HG03521 (cell line): ENCODE measurements around the gene TMEM86B.
"Not testable (repeated sequence)": the region's sequence is repeated elsewhere in the genome, so short reads cannot be mapped to it uniquely, and the experiment has no call there.

ENCODE experiments used
- ATAC-seq: cut with Tn5 transposase; IDR thresholded peaks from one replicate; pipeline ENCODE4 v1.9.1; 2021; ENCODE audit warnings: mild to moderate bottlenecking, moderate library complexity; ENCODE audit not compliant: unreplicated experiment

TMEM86B gene

DNA sequence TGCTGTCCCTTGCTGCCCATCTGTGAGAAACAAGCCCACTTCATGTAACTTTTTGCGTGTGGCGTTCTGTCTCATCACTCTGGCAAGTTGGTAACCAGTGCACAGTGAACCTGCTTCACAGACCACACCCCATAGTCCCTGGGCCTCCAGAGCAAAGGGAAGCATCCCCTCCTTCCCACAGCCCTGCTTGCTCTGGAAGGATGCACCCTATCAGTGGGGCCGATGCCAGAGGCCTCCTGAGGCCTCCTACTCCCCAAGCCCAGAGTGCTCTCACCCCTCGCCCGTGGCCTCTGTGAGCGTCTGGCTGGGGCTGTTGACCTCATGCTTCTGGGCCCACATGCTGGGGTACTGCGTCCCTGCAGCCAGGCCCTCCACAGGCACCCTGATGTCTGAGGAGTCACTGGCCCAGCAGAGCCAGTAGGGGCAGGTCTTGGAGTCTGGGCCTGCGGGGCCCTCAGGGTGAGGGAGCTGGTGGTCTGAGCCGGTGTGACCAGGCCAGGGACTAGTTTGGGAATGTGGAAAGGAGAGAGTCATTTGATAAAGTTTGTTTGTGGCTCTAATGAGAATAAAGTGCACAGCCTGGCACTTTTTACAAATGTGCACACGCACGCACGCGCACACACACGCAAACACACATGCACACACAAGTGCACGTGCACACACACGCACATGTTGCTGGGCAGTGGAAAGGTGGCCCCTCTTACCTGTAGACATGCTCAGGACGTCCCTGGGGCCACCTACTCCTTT is 5.1 kb downstream of the TMEM86B start:
- no peak for ATAC-seq

DNA sequence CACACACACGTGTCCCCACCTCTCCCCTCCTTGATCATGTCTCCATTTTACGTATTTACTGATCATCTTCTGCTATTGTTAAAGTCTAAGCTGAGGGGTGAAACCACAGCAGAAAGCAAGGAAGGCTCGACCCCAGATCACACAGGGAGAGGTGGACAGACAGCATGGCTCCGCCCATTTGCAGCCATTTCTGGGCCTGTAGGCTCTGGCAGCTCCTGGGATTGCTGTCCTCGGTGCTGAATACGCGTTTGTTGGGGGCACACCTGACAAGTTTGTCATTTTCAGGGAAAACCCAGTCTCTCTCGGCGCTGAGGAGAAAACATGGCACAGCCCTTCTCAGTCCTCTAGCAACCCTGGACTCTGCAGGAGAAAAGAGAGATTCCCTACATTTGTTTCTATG is 8.0 kb downstream of the TMEM86B start:
- no peak for ATAC-seq

DNA sequence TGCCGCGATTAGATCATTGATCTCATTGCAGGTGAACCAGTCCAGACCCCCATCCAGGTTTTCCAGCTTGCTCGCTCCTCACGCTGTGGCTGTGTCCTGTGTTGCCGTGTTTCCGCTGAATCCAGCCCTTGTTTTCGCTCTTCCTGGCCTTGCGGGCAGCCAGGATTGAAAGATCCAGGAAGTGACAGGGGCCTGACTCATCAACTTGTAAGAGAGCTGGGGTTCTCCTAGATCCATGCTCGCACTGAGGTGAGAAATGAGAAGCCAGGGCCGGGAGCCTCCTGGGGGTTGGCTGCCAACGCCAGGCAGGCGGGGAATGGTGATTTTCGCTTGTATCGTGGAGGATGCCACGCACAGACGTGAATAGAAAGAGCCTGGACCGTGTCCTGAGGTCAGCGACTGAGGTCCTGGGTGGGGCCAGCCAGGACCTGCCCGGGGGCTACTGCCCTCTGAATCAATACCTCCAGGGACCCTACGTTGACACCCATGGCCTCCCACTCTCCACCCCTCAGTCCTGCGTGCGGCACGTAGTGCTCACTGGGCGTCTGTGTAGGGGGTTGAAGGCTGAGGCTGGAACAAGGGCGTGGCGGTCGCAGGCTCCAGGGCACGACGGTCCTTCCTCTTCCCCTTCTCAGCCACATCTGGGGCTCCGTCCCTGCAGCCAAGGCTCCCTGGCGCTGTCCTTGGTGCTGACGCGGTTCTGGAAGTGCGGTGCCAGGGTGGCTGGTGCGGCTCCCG is 11.9 kb downstream of the TMEM86B start:
- ATAC-seq: no peak

DNA sequence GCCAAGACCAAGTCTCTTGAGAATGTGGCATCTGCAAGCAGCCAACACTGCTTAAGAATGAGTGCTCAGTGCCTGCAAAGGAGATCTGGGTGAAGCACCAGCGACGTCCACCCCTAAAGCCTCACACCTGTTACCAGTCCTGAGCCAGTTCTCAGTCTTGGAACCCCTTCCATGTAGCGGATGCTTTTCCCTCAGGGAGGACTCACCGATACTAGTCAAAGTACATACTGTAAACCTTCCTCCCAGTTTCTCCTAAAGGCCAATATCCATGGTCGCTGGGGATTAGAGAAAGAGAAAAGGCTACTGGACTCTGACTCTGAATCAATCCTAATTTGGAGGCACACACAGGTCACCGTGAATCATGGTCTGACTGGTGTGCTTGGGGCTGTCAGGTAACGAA is 15.0 kb downstream of the TMEM86B start:
- ATAC-seq: no peak

DNA sequence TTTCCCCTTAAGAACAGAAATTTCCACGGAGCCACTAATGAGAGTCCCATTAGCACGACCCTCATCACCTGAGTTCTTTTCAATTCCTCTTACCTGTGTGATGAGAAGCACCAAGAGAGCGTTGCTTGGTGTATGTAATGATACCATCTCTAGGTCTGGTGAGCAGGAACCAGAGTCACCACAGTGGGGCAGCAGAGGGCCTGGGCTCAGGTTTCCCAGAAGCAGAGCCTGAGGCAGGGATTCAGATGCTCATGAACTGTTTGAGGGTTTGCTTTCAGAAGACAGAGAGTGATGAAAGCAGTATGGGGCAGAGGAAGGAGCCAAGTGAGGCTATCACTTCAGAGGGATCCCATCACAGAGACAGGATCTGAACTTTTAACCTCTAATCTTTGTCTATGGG is 16.1 kb downstream of the TMEM86B start:
- no peak for ATAC-seq

DNA sequence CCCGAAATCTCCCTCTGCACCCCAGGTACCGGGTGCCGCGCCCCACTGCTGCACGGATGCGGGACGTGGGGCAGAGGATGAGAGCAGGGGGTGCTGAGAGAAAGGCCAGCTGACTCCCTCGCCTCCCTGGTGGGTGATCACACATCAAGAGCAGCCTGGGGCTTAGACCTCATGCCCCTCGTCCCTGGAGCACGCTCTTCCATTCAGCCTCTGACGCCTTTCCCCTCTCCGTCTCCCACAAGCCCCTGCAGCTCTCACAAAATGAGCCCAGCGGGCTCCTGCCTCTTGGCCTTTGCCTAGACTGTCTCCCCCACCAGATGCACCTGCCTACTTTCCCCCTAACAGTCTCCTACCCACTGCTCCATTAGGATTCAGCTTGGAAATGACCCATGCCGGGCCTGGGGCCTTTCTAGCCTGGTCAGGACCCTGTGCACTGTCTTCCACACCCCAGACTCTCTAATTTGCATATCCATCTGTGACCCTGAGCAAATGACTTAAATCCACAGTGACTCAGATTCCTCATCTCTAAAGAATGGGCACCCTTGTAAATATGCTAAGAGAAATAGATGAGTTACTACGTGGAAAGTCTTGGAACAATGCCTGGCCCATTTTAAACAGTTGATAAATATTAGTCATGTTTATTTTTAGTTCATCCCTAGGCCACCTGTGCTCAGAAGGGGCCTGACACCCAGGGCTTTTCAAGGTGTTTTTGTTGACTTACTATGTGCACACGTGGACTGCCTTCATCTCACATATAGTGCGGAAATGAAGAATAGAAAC is 18.7 kb downstream of the TMEM86B start:
- ATAC-seq: no peak

DNA sequence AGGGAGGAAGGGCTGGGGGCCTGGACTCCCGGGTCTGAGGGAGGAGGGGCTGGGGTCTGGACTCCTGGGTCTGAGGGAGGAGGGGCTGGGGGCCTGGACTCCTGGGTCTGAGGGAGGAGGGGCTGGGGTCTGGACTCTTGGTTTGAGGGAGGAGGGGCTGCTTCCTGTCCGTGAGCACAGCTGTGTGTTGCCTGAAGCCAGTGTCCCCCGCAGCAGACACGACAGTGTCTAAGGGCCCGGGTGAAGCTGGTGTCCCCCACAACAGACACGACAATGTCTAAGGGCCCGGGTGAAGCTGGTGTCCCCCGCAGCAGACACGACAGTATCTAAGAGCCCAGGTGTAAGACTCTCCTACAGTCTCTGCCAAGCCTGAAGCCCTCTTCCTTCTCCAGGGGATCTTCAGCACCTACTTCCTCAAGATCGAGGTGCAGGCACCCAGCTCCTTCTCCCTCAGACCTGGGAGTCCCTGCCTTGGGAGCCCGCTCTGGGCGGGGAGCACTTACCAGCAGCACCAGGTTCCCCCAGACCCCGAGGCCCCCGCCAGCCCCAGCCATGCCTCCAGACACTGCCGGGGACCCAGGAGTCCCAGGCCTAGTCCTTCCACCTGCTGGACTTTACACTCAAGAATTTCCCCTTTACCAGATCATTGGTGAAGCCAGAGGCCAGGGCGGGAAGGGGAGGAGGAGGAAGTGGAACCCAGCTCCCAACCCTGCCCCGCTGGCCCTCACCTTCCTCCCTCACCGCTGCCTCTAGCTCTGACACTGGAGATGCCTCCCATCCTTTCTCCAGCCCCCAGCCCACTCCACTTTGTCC is 19.5 kb downstream of the TMEM86B start, which contains the start of gene PTPRH:
Gene PTPRH (minus strand): TSS at position 622 of the 813 bp plus-strand sequence. CDS start 68 bp downstream, at position 554.
- ATAC-seq: no peak

DNA sequence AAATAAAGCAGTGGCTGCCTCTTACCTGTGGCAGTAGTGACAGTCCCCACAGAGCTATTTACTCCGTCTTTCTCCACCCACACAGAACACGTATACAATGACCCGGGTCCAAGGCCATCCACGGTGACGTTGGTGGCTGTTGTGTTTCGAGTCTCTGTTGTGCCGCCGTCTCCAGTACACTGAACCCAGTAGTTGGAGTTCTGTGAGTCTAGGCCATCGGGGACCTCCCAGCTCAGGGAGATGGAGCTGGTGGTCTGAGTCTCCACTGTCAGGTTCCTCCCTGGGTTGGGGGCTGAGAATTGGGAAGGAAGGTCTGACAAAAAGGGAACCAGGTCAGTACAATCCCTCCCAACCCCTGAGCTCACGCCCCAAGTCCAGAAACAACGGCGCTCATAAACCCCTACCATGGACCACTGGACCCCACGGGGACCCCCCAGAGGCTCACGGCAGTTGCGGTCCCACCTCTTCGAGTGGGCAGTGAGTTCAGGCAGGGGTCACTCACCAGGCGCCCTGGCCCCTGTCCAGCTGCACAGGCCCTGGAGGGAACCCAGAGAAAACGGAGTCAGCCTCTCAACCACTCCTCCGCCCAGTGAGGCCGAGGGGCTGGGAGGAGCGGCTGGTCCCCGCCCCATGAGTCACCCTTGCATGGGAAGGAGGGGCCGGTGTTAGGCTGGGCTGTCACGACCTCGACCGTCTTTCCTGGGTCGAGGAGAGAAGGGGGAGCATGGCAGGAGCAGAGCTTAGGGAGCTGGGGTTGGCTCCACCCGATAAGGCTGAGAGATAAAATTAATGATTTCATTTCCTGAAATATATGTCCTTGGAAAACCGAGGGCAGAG is 21.7 kb downstream of the TMEM86B start:
- ATAC-seq: no peak

DNA sequence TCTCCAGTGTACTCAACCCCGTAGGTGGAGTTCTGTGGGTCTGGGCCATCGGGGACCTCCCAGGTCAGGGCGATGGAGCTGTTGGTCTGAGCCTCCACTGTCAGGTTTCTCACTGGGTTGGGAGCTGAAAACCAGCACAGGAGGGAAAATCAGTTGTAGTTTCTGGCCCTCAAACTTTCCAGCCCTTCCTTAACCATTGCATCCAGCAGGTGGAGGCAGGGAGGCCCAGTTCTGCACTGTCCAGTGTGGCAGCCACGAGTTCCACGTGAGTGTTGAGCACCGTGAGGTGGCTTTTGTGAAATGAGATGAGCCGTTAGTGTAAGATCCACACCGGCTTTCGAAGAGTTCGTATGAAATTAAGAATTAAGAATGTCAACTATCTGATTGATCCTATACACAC is 26.4 kb downstream of the TMEM86B start:
- not testable (repeated sequence) for ATAC-seq

DNA sequence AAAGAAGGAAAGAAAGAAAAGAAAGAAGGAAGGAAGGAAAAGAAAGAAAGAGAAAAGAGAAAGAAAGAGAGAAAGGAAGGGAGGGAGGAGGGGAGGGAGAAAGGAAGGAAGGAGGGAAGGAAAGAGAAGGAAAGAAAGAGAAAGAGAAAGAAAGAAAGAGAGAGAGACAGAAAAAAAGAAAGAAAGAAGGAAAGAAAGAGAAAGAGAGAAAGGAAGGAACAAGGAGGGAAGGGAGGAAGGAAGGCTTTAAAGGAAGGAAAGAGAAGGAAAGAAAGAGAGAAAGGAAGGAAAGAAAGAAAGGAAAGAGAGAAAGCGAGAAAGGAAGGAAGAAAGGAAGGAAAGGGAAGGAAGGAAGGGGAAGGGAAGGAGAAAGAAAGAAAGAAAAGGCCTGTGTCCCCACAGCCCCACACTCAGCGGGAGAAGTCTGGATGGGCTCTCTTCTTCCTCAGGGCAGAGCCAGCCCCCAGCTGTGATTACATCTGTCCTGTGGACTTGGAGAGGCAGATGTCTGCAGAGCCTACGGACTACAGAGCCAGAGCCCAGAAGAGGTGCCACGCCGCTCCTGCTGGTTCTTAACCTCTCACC is 28.9 kb downstream of the TMEM86B start:
- no peak for ATAC-seq

DNA sequence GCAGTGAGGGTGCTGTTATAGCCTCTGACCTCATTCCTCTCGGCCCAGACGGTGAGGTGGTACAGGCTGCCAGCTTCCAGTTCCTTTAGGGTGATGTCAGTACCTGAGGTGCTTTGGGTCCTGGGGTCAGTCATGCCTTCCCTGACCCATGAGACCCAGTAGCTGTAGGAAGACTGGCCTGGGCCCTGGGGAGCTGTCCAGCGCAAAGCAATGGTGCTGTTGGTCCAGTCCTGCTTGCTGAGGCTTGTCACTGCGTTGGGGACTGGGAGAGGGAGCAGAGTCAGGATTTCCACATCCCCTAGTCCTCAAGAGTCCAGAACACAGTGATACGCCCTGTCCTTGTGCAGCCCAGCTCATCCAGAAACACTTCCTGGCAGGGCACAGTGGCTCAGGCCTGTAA is 29.9 kb downstream of the TMEM86B start:
- ATAC-seq: no peak

DNA sequence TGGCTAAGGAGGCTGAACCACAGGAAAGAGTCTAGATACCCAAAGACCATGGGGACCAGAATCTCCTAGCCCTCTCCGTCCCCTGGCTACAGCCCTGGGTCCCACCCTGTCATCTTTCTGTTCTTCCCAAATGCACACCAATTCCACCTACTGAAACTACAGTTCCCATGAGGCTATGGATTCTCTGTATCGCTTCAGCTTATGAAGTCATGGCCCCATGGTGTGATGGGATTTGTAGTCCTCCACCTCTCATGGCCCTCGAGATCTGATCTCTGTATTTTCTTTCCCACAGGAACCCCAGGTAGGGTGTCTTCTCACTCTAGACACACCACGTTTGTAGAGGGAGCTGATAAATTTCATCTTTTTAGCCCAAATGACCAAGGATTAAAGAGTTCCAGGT is 31.0 kb downstream of the TMEM86B start:
- no peak for ATAC-seq

DNA sequence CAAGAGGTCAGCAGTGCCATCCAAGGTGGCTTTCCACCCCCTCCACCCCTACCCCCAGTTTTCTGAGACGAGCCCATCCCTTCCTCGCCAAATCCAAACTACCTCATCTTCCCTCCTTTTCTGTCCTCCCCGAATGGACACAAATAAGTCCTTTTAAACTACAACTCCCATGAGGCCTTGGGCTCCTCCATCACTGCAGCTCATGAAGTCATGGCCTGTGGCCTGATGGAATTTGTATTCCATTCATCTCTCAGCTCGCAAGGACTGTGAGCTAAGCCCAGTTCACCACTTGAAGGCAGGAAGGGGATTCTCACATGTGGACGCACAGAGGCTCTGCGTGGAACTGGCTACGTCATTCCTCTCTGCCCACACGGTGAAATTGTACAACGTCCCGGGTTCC is 31.8 kb downstream of the TMEM86B start:
- no peak for ATAC-seq

DNA sequence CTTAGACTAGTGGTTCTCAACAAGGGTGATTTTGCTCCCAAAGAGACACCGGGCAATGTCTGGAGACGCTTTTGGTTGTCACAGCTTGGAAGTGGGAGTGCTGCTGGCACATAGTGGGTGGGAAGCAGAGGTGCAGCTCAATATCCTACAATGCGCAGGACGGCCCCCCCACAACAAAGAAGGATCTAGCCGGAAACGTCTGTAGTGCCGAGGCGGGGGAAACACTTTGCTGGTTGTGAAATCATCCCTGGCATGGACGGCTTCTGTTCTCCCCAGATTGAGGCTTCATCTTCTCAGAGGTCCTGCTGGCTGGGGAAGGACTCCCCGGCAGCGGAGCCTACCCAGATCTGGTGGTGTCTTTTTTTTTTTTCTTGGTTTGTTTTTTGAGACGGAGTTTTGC is 35.1 kb downstream of the TMEM86B start:
- no peak for ATAC-seq

DNA sequence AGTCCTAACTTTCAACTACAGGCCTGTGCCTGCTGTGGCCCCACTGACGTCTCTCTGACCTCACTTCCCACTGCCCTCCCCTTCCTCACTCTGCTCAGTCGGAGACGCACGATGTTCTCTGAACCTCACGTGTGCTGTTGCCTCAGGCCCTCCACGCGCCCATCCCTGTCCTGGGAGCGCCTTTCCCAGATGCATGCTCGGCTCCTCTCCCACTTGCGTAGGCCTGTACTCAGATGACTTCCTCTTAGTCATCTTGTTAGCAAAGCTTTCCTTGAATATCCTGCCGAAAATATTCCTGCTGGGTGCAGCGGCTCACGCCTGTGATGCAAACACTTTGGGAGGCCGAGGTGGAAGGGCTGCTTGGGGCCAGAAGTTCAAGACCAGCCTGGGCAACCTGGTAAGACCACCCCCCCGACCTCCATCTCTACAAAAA is 39.1 kb downstream of the TMEM86B start:
- no peak for ATAC-seq

DNA sequence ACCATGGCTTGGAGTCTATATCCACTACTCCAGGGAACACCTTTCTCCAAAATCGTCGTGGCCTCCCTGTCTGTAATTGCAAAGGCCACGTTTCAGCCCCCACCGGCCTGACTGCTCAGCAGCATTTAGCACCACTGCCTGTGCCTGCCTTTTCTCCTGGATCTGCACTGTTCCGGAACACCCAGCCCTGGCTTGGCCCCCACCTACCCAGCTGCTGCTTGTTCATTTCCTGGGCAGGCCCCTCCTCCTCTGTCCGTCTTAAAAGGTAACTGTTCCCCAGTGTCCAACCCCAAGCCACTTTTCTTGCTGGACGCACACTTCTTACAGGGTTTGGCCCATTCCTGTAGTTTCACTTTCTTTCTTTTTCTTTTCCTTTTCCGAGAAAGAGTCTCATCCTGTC is 39.9 kb downstream of the TMEM86B start:
- ATAC-seq: no peak

DNA sequence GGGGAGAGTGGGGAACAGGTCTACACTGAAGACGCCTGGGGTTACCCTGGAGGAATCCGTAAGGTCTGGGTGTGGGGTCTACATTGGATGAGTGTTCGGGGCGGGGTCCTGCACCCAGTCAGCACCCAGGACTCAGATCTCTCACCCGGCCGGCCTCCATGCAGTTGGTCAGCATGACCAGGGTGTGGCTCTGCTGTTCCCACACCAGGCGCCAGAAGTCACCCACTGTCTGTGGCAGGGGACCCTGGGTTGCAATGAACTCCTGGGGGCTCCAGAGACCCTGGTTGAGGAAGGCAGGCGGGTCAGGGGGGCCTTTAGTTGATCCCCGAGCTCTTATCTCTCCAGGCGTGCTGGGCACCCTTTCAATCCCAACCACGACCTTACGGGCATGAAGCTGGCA is 42.5 kb downstream of the TMEM86B start:
- no peak for ATAC-seq

DNA sequence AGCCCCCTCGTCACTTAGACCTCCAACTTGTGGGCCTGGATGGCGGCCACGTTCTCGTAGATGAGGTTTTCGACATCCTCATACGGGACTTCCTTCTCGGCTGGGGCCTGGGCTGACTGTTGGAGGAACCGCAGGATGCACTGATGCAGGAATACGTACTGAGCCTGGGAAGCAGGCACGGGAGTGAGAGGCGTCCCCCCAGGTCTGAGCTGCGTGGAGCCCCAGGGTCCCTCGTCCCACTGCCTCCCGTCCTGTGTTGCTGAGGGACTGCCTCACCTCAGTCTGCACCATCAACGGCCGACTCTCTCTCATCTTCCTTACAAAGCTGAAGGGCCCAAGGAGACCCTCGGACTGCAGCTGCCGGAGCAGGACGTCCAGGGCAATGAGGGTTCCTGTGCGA is 46.8 kb downstream of the TMEM86B start:
- ATAC-seq: no peak
